NOMO-1 (cell line): ENCODE data around the gene CPS1.

Experiments
- DNase-seq, 2 experiments: peaks; one replicate each; lab custom pipeline; 2025; ENCODE audit not compliant: unreplicated experiment in 2 of 2; lab: John Stamatoyannopoulos, UW

Gene CPS1

DNA sequence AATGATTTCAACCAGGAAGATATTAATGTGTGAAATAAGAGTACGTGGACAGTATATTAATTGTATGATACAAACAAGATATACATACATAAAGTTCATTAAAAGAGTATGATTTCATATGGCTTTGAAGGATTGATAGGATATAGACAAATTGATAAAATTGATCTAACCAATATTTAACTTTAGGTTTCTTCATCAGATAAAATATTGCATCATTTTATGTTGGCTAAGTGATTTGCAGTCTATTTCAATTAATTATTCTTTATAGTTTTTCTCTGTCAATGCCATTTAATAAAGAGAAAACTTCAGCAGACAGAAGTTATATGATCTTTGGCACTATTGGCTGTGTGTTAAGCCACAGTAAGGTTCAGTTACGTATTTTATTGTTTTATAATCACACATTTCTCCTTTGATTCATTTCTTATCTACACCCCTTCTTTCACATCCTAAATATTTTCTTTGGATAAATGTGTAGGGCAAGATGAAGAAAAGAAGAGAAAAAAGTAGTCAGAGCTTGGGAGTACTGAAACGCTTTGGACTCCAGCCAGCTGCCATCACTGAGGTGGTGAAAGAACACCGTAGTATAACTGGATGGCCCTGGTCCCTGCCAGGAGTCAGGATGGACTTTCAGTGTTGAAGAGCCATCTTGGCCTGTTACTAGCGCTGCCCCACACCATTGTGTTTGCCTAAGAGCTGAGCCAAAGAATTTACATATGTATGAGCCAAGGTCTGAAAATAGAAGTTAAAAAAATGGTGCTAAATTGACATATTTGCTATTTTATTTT lies 9.8 kb upstream of the CPS1 start:
- no peak for DNase-seq

DNA sequence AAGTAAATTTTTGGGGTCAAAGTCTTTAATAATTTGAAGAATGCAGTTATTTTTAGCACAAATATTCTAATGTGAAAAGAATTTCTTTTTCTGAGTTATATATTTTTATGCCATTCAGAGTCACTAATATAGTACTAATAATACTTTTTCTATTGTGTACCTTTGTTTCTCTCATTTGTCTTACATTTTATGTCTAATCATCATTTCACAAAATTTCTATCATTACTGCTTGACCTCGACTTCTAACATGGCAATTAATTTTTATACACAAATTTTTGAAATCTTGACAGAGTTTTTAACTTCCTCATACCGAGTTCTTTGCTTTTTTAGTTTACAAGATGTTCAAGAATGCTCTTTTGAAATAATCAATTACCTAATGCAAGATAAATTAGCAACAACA lies 8.4 kb upstream of the CPS1 start:
- no peak for DNase-seq

DNA sequence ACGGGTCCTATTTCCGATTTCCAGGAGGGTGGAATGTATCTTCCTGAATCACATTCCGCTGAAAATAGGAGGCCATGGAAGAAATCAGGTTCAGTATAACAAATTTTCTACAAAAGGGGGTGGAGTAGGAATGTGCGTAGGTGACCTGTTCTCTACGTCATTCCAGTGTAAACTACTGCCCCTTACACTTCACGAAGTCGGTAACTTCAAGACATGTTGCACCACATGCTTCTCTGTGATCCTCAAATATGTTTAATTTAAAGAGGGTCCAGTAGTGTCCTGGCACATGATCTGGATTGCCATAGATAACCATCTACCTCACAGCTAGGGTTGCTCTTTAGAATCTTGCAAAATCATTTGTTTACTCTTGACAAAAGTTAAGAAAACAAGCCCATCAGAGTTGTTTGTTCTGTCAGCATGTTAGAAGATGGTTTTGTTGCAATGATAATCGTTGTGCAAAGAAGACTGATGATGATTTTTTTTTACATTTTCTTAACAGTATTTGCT lies 7.5 kb upstream of the CPS1 start:
- DNase-seq, result no peak

DNA sequence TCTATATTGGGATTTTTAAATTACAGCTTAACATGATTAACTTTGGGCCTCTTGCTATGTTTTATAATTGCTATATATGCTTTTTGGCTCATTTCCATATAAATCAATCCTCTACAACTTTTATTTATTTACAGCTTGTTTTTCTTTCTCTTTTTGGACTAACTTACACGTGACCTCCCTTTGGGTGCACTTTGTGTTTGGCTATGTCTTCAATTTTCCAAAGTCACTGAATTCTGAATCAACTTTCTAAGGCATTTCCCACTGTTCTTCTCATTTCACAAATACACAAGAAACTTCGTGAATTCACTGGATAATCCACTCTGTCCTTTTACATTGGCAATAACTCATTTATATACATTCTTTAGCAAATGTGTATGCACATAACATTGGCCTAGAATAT lies 5.4 kb upstream of the CPS1 start:
- no peak for DNase-seq

DNA sequence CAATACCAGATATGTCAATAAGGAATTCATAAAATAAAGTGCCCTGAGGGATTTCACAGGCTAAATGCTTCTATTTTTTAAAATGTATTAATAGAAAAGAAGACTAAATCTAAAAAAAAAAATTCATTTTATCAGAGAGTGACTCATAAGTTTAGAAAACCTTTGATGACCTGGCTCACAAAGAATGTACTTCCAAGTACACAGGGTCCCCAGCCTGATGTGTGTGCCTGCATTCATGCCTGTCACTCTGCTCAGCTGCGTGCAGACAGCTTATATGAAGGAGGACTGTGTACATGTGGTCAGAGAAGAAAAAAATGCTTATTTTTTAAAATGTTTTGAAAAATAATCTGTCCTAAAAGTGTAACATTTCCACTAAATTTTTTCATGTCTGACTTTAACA lies 3.0 kb upstream of the CPS1 start:
- DNase-seq, result no peak

DNA sequence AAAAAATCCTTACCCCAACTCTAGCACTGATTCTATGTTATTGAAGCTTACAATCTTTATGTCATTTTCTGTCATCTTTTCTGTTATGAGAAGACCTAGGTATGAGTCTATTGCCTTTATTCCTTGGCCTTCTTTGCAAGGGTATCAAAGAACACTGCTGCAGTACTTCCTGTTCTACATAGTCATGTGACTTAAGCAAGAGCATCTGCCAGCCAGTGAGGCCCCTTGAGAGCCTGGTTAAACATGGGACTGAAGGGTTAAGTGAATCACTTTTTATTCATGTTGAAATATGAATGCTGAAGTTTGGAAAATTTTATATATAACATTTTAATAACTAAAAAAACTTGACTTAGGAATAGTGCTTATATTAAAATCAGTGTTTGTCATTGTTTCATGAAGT lies 844 bp upstream of the CPS1 start:
- DNase-seq, result no peak

DNA sequence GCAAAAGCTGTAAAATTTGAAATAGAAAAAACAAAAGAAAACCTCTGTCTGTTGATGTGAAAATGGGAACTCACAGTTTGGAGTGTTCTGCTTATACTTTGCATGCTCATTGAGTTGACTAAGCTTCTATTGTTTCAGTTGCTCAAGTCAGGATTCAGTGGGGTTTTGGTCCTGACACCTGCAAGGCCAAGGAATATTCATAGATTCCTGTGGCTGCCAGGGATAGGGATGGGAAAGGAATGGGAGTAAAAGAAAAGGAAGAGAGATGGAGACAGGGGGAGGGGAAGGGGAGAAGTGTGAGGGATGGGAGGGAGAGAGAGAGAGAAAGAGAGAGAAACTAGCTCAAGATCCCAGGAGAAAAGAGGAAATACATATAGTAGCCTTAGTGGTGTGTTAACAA lies 1.3 kb downstream of the CPS1 start:
- DNase-seq, result no peak

DNA sequence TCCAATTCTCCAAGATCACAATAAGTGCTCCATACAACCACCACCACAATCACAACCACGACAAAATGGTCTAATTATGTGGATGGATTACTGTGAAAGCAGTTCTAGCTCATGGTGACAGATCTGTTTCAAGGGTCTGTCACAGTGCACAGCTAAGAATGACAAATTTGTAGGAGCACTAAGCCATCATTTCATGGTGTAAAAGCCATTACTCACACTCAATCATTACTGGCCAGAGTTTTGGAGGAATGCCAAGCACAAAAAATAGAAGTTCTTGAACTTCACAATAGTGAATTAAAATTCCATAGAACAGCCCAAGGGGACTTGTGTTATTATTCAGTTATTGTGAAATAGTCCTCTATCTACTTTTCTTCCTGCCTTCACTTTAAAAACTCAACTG lies 2.3 kb downstream of the CPS1 start:
- DNase-seq, result no peak

DNA sequence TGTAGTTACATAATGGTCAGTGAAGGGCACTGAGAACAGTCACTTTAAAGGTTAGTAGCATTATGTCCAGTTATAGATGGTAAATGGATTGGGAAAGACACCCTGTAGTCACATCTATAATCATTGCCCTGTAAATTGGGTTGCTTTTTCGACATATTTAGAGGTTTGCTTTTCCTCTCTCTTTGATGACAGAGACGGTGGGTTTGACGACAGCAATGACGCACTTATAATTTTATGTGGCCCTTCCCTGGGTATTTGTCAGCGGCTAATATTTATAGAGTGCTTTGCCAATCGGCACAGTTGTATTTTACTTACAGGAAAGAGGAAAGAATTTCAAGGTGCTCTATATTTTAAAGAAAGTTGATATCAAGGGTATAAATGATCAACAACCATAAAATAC lies 2.8 kb downstream of the CPS1 start:
- DNase-seq, result no peak

DNA sequence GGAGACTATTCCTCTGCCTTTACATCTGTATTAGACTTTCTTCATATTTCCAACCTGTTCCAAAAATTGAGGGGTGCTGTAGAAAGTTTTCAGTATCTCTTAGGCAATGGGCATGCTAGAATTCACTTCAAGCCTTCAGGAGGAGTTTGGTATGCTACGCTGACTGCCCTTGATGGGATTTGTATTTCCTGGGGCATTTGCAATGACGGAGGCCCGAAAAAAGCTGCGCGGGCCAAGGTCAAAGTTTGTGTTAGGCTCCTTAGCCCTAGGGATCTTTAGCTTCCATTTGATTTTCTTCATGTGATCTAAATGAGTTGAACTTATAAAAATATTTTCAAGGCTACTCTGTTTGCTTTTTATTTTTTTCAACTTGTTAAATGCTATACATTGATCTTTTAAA lies 5.1 kb downstream of the CPS1 start:
- DNase-seq, result no peak

DNA sequence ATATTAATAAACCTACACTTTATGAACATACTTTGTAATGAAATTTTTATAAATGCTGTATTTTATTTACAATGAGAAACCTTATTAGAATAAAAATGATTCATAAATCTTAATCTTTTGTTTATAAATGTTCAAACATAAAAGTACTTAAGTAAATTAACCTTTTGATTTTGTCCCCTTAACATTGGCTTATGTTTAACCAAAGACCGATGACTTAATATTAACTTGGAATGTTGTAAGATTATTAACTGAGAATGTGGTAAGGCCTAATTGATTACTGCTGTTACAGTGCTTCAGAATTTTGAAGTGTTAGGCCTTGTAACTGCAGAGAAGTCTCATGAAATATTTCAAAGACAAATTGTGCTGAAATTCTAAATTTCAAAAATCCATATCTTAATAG lies 5.7 kb downstream of the CPS1 start:
- DNase-seq, result no peak

DNA sequence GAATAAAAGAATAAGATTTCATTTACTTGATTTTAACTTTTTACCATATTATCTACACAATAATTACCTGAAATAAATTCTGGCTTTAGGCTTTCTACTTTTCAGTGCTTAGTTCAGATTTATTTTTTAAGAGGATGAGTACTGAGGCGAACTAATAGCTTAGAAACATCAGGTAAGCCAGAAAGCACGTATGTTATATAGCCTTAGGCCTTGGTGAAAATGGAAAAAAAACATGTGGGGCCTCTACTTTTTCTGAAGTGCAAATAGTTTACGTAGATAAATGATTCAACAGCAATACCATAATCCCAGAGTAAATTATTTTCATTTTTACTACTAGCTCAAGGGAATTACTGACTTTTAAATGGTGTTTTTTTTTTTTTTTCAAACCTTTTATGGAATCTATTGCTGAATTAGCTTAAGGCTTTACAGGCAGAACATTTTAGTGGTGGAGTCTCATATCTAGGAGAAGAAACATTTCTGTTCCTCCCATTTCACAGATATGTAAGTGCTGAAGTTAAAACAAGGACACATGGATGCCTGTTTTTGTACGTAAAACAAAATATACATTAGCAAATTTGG lies 6.2 kb downstream of the CPS1 start:
- DNase-seq, result no peak

DNA sequence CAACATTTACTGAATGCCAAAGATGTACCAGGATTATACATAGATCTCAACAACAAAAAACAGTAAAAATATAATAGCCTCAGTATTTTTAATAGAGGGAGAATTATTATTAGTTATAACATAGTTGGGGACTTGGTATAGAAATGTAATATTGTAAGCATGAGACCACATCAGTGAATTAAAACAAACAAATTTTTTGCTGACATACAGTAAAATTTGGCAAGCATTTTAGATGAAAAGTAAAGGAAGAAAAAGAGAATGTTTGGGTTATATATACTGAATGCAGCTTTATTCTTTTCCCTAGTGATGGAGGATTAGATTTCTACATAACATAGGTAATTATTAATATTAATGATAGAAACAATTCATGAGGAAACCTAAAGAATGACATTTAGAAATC lies 10.9 kb downstream of the CPS1 start:
- DNase-seq, result no peak

DNA sequence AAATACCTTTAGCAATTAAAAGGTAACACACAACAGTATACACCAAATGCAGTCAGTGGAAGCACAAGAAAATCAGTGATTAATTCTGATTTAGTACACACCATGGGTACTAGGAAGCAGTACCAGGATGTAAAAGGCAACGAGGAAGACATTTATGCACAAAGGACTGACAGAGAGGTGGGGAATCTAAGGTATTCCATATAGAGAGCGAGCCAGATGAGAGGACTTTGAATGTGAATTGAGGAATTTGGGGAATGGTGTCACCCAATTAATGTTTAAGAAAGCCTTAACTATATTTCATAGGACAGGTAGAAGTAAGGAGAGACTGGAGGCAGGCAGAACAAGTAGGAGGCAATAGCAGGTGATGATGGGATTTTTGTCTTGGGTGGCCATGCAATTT lies 11.7 kb downstream of the CPS1 start:
- no peak for DNase-seq

DNA sequence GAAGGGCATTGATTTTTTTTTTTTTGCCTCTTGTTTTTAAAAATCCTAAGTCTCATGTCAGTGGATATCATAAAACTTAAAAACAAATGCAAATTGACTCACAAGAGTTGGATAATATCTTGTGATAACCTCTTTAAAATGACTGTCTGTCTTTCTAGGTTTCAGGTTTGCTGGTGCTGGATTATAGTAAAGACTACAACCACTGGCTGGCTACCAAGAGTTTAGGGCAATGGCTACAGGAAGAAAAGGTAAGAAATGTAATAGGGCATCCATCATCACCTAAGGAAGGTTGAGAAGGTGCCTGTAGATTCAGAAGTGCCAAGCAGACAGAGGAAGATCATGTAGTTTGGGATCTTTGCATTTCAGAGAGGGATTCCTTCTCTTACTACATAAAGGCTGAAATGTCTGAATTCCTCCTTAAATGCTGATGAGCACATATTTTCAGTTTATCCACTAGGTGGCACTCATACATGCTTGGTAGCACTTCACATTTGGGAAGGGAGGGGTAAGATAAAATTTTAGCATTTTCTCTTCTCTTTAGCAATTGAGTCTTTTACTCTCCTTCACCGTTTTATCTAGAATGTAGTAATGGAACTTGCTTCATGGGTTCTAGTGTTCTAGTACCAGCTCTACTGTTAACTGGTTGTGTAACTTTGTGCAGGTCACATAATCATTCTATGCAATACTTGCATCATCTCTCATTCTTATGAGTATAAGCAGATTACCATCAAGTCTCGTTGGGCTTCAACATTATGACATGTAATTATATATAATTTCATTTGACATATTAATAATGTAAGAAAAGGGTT lies 21.1 kb downstream of the CPS1 start:
- DNase-seq, result peak in 1 of 2 experiments; percentile 42

DNA sequence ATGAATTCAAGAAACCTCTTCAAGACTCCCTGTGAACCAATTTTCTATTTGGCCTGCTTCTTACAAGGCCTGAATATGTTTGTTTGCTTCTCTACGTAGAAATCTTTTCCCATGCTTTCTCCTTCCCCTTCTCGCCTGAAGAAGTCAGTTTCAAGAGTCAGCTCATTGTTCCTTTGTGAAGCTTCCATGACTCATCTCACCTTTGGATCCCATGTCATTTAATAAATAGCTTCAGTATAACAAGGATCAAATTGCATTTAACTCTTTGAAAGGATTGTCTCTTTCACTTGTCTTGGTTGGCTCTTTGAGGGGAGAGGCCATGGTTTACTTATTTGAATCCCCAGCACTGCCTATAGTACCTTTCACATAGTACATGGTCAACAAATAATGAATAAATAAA lies 28.4 kb downstream of the CPS1 start:
- no peak for DNase-seq

DNA sequence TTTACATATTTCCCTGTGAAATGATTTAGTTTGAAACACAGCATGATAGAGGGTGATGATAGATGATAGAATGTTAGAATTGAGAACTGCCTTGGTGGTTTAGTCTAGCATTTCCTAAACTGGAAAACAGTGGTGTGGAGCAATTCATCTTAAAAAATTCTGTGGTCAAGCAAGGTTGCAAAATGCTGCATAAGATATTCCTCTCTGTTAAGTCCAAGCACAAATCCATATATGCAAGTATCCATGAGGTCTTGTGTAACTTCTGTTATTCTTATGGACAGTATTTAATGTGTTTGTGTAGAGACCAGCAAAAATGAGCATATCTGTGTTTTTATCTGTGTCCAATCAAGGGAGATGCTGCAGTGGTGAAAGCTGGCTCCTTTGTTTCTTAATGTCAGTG lies 30.0 kb downstream of the CPS1 start:
- DNase-seq, result no peak

DNA sequence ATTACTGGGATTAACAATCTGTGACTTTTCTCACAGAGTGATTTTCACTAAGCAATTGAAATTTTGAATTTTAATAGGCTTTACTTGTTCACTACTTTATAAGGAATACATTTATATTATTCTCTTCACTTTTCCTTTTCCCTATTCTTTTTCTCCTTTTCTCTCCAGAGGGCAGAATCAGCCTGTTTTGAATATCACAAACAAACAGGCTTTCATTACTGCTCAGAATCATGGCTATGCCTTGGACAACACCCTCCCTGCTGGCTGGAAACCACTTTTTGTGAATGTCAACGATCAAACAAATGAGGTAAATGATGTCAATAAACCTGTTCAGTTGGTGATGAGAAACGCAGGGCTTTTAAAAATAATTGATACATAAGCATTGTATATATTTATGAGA lies 35.3 kb downstream of the CPS1 start:
- no peak for DNase-seq

DNA sequence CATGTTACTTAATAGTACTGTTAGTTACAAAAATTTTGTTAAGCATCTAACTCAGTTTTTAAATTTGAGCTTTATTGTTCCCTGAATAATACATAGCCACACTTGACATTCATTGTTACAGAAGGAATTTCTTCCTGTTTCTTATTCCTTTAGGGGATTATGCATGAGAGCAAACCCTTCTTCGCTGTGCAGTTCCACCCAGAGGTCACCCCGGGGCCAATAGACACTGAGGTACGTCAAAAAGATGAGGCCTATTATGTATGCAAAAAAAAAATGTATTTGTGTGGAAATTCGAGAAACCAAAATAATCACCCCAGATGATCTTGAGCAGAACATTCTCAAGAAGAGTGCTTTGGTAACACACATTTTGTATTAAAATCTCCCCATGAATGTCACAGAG lies 36.3 kb downstream of the CPS1 start:
- no peak for DNase-seq

DNA sequence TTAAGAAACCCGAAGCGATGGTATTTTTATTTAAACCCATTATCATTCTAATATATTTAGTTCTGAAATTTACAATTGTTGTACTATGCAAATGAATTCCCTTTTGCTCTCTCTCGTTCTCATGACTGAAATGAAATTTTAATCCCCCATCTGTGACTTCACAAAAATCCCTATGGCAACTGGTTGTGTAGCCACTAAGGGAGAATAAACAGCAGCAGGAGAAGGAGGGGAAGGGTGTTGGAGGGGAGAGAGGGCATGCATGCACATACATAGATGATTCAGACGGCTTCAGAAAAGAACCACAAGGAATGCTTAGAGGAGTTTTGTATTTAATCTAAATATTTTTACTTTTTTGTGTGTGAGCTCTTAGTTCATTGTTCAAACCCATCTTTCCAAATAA lies 36.8 kb downstream of the CPS1 start:
- DNase-seq, result no peak

DNA sequence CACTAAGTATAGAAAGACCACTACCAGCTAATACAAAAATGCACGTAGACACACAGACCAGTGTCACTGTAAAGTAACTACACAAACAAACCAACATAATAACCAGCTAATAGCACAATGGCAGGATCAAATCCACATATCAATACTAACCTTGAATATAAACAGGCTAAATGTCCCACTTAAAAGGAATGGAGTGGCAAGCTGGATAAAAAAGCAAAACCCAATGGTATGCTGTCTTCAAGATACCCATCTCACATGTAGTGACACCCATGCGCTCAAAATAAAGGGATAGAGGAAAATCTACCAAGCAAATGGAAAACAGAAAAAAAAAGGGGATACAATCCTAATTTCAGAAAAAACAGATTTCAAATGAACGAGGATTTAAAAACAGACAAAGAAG lies 41.8 kb downstream of the CPS1 start:
- no peak for DNase-seq

DNA sequence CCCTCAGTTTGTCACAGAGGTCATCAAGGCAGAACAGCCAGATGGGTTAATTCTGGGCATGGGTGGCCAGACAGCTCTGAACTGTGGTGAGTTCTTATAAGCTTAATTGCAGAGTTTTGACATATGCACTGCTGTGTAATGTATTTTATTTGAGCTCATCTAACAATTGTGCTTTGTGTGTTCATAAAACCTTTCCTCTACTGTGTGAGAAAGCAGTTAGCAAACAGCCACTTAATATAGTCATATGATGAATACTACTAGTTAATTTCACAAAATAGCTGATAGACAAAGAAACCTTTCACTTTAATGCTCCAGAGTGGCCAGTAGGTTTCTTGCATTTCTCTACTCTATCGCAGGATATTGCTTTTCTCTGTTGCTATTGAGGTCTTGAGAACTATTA lies 43.1 kb downstream of the CPS1 start:
- DNase-seq, result no peak
